HEK293 (cell line): Measurements from ENCODE around the gene EMP3.
A peak's percentile ranks its signal among the peaks of the same experiment; 100 is the strongest.

Experiments used
- CTCF ChIA-PET: fragments of 350-600 bp; formaldehyde crosslinking; extraction: SDS; loops from one replicate; lab custom pipeline; 2021; ENCODE audit warnings: antibody characterized with exemption; lab: Yijun Ruan, JAX
- POLR2A ChIA-PET: fragments of 300-600 bp; formaldehyde crosslinking; extraction: SDS; loops from one replicate; lab custom pipeline; 2020; ENCODE audit warnings: antibody characterized with exemption, inconsistent platforms; lab: Yijun Ruan, JAX
- H3K27ac ChIP-seq: fragments of 200-500 bp; sonication (Bioruptor generic); 2 replicates; pipeline ENCODE4 v1.5.1; 2014; ENCODE audit warnings: low read depth, low read length, control low read depth, inconsistent platforms; ENCODE audit errors: extremely low read depth
- H3K36me3 ChIP-seq, 2 experiments: fragments of 200-500 bp in 1 of 2; sonication (Bioruptor generic) in 1 of 2; 1 replicate in 1 of 2; 2 replicates in 1 of 2; pipeline ENCODE4 v1.5.1; 2014 to 2017; ENCODE audit warnings: inconsistent platforms in 2 of 2, low read length in 2 of 2; ENCODE audit not compliant: control insufficient read depth in 2 of 2, insufficient read depth in 1 of 2
- H3K4me1 ChIP-seq: fragments of 200-500 bp; sonication (Bioruptor generic); 2 replicates; pipeline ENCODE4 v1.5.1; 2014; ENCODE audit warnings: mild to moderate bottlenecking, low read length, inconsistent platforms; ENCODE audit not compliant: control insufficient read depth, insufficient read depth
- H3K4me3 ChIP-seq: 2 replicates; pipeline ENCODE4 v1.5.1; 2011; ENCODE audit warnings: low read depth, mild to moderate bottlenecking, control low read depth, low read length, moderate library complexity
- H3K9me3 ChIP-seq: fragments of 200-500 bp; sonication (Bioruptor generic); 2 replicates; pipeline ENCODE4 v1.5.1; 2014; ENCODE audit warnings: low read depth, low read length, inconsistent platforms; ENCODE audit not compliant: control insufficient read depth, insufficient read depth
- HIC1 ChIP-seq: fragments of 450-650 bp; formaldehyde crosslinking; IDR thresholded peaks from 2 replicates; pipeline ENCODE4 v1.5.1; 2016; ENCODE audit warnings: missing biosample characterization, missing genetic modification characterization
- MEIS1 ChIP-seq: sonication (generic); formaldehyde crosslinking; IDR thresholded peaks from 2 replicates; pipeline ENCODE4 v1.8.1; 2022; ENCODE audit warnings: missing genetic modification reagents, mild to moderate bottlenecking, borderline replicate concordance
- SP2 ChIP-seq: fragments of 450-650 bp; formaldehyde crosslinking; IDR thresholded peaks from 2 replicates; pipeline ENCODE4 v1.5.1; 2016; ENCODE audit warnings: missing biosample characterization, missing genetic modification characterization
- ZBTB7A ChIP-seq: fragments of 450-650 bp; formaldehyde crosslinking; IDR thresholded peaks from 2 replicates; pipeline ENCODE4 v1.5.1; 2016; ENCODE audit warnings: low read depth, missing biosample characterization, missing genetic modification characterization
- ZNF10 ChIP-seq: fragments of 450-650 bp; formaldehyde crosslinking; IDR thresholded peaks from 2 replicates; pipeline ENCODE4 v1.5.1; 2017; ENCODE audit warnings: missing biosample characterization, missing genetic modification characterization
- ZNF155 ChIP-seq: fragments of 450-650 bp; formaldehyde crosslinking; IDR thresholded peaks from 2 replicates; pipeline ENCODE4 v1.5.1; 2016; ENCODE audit warnings: missing biosample characterization, missing genetic modification characterization
- ZNF23 ChIP-seq: fragments of 450-650 bp; formaldehyde crosslinking; IDR thresholded peaks from 2 replicates; pipeline ENCODE4 v1.5.1; 2016; ENCODE audit warnings: missing biosample characterization, missing genetic modification characterization, borderline replicate concordance
- ZNF324 ChIP-seq: fragments of 450-650 bp; formaldehyde crosslinking; IDR thresholded peaks from 2 replicates; pipeline ENCODE4 v1.5.1; 2016; ENCODE audit warnings: missing biosample characterization, missing genetic modification characterization
- ZNF341 ChIP-seq: fragments of 450-650 bp; formaldehyde crosslinking; IDR thresholded peaks from 2 replicates; pipeline ENCODE4; 2016; ENCODE audit warnings: low read depth, missing biosample characterization, missing genetic modification characterization
- ZNF37A ChIP-seq: fragments of 450-650 bp; IDR thresholded peaks from 2 replicates; pipeline ENCODE4 v1.5.1; 2018; ENCODE audit warnings: missing biosample characterization, missing genetic modification characterization
- ZNF501 ChIP-seq: fragments of 450-650 bp; formaldehyde crosslinking; IDR thresholded peaks from 2 replicates; pipeline ENCODE4 v1.5.1; 2016; ENCODE audit warnings: missing biosample characterization, missing genetic modification characterization
- ZNF513 ChIP-seq: fragments of 450-650 bp; IDR thresholded peaks from 2 replicates; pipeline ENCODE4 v1.5.1; 2018; ENCODE audit warnings: missing biosample characterization, missing genetic modification characterization
- ZSCAN16 ChIP-seq: fragments of 450-650 bp; formaldehyde crosslinking; IDR thresholded peaks from 2 replicates; pipeline ENCODE4 v1.5.1; 2016; ENCODE audit warnings: missing biosample characterization, missing genetic modification characterization
- ZXDB ChIP-seq: fragments of 450-650 bp; formaldehyde crosslinking; IDR thresholded peaks from 2 replicates; pipeline ENCODE4 v1.5.1; 2016; ENCODE audit warnings: missing biosample characterization, missing genetic modification characterization
- TF ChIP-seq, protein P1 (sequence below): fragments of 450-650 bp; formaldehyde crosslinking; IDR thresholded peaks from 2 replicates; pipeline ENCODE4 v1.5.1; 2016; ENCODE audit warnings: missing biosample characterization, missing genetic modification characterization, low read depth
- TF ChIP-seq, protein P2 (sequence below): fragments of 450-650 bp; formaldehyde crosslinking; IDR thresholded peaks from 2 replicates; pipeline ENCODE4 v1.5.1; 2016; ENCODE audit warnings: missing biosample characterization, missing genetic modification characterization

Gene EMP3

DNA sequence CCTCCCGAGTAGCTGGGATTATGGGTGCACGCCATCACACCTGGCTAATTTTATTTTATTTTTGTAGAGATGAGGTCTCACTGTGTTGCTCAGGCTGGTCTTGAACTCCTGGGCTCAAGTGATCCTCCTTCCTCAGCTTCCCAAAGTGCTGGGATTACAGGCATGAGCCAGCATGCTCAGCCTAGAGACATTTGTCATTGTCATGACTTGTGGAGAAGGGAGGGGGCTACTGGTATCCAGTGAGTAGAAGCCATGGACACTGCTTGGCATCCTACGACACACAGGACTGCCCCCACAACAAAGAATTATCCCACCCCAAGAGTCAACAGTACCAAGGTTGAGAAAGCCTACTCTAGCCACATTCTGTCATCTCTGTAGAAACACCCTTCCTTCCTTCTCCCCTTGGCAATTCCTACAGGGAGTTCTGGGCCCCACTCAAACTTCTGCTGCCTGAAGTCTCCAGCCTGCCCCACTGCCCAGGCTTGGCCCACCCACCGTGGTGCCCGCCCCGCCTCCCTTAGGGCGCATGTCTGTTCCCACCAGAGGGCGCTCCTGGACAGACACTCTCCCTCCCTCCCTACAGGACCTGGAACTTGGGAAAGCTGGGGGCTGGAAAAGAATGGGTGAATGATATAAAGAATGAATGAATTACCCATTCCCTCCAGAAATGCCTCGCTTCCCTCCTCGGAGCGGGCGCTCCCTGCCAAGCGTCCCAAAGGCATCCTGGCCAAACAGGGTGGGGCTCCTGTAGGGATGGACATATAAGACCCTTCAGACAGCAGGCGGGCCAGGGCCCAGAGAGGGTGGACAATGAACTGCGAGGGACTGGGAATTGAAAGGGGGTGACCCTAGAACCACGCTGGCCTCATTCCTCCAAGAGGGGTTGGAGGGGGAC, 5.5 kb upstream of the EMP3 start (continued):
- TF ChIP-seq ZSCAN16 (tag by site-specific recombination) (no peak), ZNF155 (tag by site-specific recombination) (no peak), HIC1 (peak; percentile 83)
- TF ChIP-seq, protein P1, sequence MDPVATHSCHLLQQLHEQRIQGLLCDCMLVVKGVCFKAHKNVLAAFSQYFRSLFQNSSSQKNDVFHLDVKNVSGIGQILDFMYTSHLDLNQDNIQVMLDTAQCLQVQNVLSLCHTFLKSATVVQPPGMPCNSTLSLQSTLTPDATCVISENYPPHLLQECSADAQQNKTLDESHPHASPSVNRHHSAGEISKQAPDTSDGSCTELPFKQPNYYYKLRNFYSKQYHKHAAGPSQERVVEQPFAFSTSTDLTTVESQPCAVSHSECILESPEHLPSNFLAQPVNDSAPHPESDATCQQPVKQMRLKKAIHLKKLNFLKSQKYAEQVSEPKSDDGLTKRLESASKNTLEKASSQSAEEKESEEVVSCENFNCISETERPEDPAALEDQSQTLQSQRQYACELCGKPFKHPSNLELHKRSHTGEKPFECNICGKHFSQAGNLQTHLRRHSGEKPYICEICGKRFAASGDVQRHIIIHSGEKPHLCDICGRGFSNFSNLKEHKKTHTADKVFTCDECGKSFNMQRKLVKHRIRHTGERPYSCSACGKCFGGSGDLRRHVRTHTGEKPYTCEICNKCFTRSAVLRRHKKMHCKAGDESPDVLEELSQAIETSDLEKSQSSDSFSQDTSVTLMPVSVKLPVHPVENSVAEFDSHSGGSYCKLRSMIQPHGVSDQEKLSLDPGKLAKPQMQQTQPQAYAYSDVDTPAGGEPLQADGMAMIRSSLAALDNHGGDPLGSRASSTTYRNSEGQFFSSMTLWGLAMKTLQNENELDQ (tag by site-specific recombination): no peak

GRCh38 chr19:48321372-48321621, 4.1 kb upstream of the EMP3 start:
- ChIA-PET POLR2A (interaction anchor here (0.6 to 2.7 kb wide), 19 partner anchors 9 to 1212 kb away, joined by 3 to 49 read pairs (median 4); partner anchors contain the start of genes GRWD1, KDELR1, RPL18 and SPHK2), CTCF (interaction anchor here (0.6 to 5.7 kb wide), 12 partner anchors 8 to 281 kb away, joined by 4 to 48 read pairs (median 6); partner anchors contain the start of gene KDELR1)
- Histone ChIP-seq H3K4me1 (peaks cover 18% of the 10 kb centered on the region), H3K4me3 (peak overlapping the region; percentile 49), H3K27ac (peak overlapping the region; percentile 88), H3K36me3 (no peaks in the 10 kb centered on the region), H3K9me3 (no peaks in the 10 kb centered on the region)
- TF ChIP-seq ZNF501 (tag by site-specific recombination) (0 out of 2 replicates have a peak, but pooled peaks have one; percentile 11), SP2 (tag by site-specific recombination) (peak; percentile 78), ZNF341 (tag by site-specific recombination) (0 out of 2 replicates have a peak, but pooled peaks have one; percentile 56), ZXDB (peak; percentile 88)
- TF ChIP-seq, protein P2, sequence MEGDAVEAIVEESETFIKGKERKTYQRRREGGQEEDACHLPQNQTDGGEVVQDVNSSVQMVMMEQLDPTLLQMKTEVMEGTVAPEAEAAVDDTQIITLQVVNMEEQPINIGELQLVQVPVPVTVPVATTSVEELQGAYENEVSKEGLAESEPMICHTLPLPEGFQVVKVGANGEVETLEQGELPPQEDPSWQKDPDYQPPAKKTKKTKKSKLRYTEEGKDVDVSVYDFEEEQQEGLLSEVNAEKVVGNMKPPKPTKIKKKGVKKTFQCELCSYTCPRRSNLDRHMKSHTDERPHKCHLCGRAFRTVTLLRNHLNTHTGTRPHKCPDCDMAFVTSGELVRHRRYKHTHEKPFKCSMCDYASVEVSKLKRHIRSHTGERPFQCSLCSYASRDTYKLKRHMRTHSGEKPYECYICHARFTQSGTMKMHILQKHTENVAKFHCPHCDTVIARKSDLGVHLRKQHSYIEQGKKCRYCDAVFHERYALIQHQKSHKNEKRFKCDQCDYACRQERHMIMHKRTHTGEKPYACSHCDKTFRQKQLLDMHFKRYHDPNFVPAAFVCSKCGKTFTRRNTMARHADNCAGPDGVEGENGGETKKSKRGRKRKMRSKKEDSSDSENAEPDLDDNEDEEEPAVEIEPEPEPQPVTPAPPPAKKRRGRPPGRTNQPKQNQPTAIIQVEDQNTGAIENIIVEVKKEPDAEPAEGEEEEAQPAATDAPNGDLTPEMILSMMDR (tag by site-specific recombination): no peak

- H3K9me3 ChIP-seq: no peaks in the 10 kb centered on the region
- ChIA-PET POLR2A (interaction anchor here (0.6 to 2.7 kb wide), 16 partner anchors 9 to 297 kb away, joined by 3 to 49 read pairs (median 4); partner anchors contain the start of genes GRWD1, KDELR1, RPL18 and SPHK2), CTCF (interaction anchor here (0.6 to 5.7 kb wide), 15 partner anchors 8 to 564 kb away, joined by 3 to 48 read pairs (median 4); partner anchors contain the start of gene KDELR1)
- H3K27ac ChIP-seq: peak overlapping the region; percentile 88
- H3K4me1 ChIP-seq: peaks cover 18% of the 10 kb centered on the region
- no peaks in the 10 kb centered on the region for H3K36me3 ChIP-seq
- H3K4me3 ChIP-seq: peak overlapping the region; percentile 49
- no peak for TF ChIP-seq ZNF37A
- TF ChIP-seq ZNF513 (tag by site-specific recombination): no peak
- TF ChIP-seq, protein P1 (tag by site-specific recombination): no peak
- TF ChIP-seq MEIS1: no peak
- no peak for TF ChIP-seq ZBTB7A (tag by site-specific recombination)
- no peak for TF ChIP-seq ZNF23 (tag by site-specific recombination)
- TF ChIP-seq ZNF10 (tag by site-specific recombination): no peak
- TF ChIP-seq ZNF324 (tag by site-specific recombination): no peak
Observed at GRCh38 chr19:48321622-48322591, 3.4 kb upstream of the EMP3 start.
